WI38 (cell line): ENCODE results near the gene ABCG2.

ENCODE experiments used
- H3K4me3 ChIP-seq: 2 replicates; pipeline ENCODE4 v1.5.1; 2011; ENCODE audit warnings: low read depth, mild to moderate bottlenecking, control low read depth, low read length
- TF ChIP-seq, protein P1 (sequence below): IDR thresholded peaks from 2 replicates; pipeline ENCODE4 v1.5.1; 2012; ENCODE audit warnings: low read depth, mild to moderate bottlenecking, control low read depth, low read length

ABCG2 gene

DNA sequence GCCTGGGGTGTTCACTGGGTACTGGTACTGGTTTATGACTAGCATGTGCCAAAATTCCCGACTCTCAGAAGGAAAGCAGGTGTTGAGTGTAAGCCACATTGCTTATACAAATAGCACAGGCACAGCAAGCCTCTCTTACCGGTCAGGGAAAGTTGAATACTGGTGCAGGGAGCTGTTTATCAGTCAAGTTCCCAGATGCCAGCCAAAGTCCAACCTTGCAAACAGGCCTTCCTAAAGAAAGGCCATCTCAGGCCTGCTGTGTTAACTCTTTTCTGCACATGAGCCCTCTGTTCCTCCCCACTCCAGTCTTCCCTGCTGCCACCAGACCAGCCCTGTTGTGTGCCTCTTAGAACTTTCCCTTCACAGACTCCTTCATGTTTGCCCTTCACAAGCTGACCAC lies 116.8 kb downstream of the ABCG2 start:
- no peak overlapping the region for H3K4me3 ChIP-seq
- TF ChIP-seq, protein P1, sequence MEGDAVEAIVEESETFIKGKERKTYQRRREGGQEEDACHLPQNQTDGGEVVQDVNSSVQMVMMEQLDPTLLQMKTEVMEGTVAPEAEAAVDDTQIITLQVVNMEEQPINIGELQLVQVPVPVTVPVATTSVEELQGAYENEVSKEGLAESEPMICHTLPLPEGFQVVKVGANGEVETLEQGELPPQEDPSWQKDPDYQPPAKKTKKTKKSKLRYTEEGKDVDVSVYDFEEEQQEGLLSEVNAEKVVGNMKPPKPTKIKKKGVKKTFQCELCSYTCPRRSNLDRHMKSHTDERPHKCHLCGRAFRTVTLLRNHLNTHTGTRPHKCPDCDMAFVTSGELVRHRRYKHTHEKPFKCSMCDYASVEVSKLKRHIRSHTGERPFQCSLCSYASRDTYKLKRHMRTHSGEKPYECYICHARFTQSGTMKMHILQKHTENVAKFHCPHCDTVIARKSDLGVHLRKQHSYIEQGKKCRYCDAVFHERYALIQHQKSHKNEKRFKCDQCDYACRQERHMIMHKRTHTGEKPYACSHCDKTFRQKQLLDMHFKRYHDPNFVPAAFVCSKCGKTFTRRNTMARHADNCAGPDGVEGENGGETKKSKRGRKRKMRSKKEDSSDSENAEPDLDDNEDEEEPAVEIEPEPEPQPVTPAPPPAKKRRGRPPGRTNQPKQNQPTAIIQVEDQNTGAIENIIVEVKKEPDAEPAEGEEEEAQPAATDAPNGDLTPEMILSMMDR = no peak

DNA sequence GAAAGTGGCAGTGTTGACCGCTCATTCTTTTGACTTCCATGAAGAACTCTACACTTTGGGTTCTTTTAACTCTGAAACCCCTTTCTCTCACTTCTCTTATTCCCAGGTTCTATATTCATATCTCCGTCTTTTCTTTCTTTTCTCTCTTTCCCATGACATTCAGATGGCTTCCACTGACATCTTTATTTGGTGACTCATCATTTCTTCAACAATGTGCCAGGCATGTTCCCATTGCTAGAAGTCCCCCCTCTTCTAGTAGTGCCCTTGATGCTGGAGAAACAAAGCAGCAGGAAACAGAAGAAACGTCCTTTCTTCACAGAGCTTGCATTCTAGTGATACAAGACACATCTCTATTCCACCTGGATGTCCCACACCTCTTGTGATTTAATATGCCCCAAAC lies 117.7 kb downstream of the ABCG2 start:
- H3K4me3 ChIP-seq = no peak overlapping the region
- TF ChIP-seq, protein P1 = no peak
